ENCODE results near the gene REV3L.

The REV3L gene

GRCh38 chr6:111430605-111431376, 52.2 kb downstream of the REV3L start:
- no peak overlapping the region for H3K4me3 ChIP-seq (ENCODE audit: low read depth, low read length)
- no peak for DNase-seq (ENCODE audit: low read depth)

- DNase-seq (ENCODE audit: low read depth): no peak
- no peak overlapping the region for H3K4me3 ChIP-seq (ENCODE audit: low read depth, low read length)
Measured at GRCh38 chr6:111429571-111429970, 53.4 kb downstream of the REV3L start.

GRCh38 chr6:111428811-111429210, 54.2 kb downstream of the REV3L start:
- DNase-seq (ENCODE audit: low read depth): no peak
- H3K4me3 ChIP-seq (ENCODE audit: low read depth, low read length): no peak overlapping the region

- peak; percentile 64 for DNase-seq (ENCODE audit: low read depth)
- no peak overlapping the region for H3K4me3 ChIP-seq (ENCODE audit: low read depth, low read length)
Measured at GRCh38 chr6:111427341-111428116, 55.5 kb downstream of the REV3L start.

- no peak for DNase-seq (ENCODE audit: low read depth)
- H3K4me3 ChIP-seq (ENCODE audit: low read depth, low read length): no peak overlapping the region
Measured at GRCh38 chr6:111423960-111424846, 58.8 kb downstream of the REV3L start.

GRCh38 chr6:111423055-111423633, 59.9 kb downstream of the REV3L start:
- no peak overlapping the region for H3K4me3 ChIP-seq (ENCODE audit: low read depth, low read length)
- DNase-seq (ENCODE audit: low read depth): no peak

GRCh38 chr6:111418971-111419693, 63.9 kb downstream of the REV3L start:
- H3K4me3 ChIP-seq (ENCODE audit: low read depth, low read length): no peak overlapping the region
- peak; percentile 26 for DNase-seq (ENCODE audit: low read depth)

- DNase-seq (ENCODE audit: low read depth): no peak
- no peak overlapping the region for H3K4me3 ChIP-seq (ENCODE audit: low read depth, low read length)
Measured at GRCh38 chr6:111417946-111418345, 65.1 kb downstream of the REV3L start.

- H3K4me3 ChIP-seq (ENCODE audit: low read depth, low read length): no peak overlapping the region
- DNase-seq (ENCODE audit: low read depth): peak; percentile 11
Measured at GRCh38 chr6:111417181-111417585, 65.8 kb downstream of the REV3L start.

GRCh38 chr6:111416529-111416928, 66.5 kb downstream of the REV3L start:
- no peak for DNase-seq (ENCODE audit: low read depth)
- H3K4me3 ChIP-seq (ENCODE audit: low read depth, low read length): no peak overlapping the region

GRCh38 chr6:111414373-111414772, 68.6 kb downstream of the REV3L start:
- DNase-seq (ENCODE audit: low read depth): no peak
- H3K4me3 ChIP-seq (ENCODE audit: low read depth, low read length): no peak overlapping the region

- DNase-seq (ENCODE audit: low read depth): no peak
- H3K4me3 ChIP-seq (ENCODE audit: low read depth, low read length): no peak overlapping the region
Measured at GRCh38 chr6:111411978-111412566, 70.9 kb downstream of the REV3L start.

- H3K4me3 ChIP-seq (ENCODE audit: low read depth, low read length): no peak overlapping the region
- DNase-seq (ENCODE audit: low read depth): no peak
Measured at GRCh38 chr6:111411046-111411445, 72.0 kb downstream of the REV3L start.

GRCh38 chr6:111410371-111410770, 72.6 kb downstream of the REV3L start:
- no peak overlapping the region for H3K4me3 ChIP-seq (ENCODE audit: low read depth, low read length)

GRCh38 chr6:111409430-111409829, 73.6 kb downstream of the REV3L start:
- DNase-seq (ENCODE audit: low read depth): no peak
- no peak overlapping the region for H3K4me3 ChIP-seq (ENCODE audit: low read depth, low read length)

More at GRCh38 chr6:111410371-111410770, 72.6 kb downstream of the REV3L start:
- no peak for DNase-seq (ENCODE audit: low read depth)

- DNase-seq (ENCODE audit: low read depth): no peak
- H3K4me3 ChIP-seq (ENCODE audit: low read depth, low read length): no peak overlapping the region
Measured at GRCh38 chr6:111407686-111408085, 75.3 kb downstream of the REV3L start.

GRCh38 chr6:111406200-111406721, 76.8 kb downstream of the REV3L start:
- no peak for DNase-seq (ENCODE audit: low read depth)
- no peak overlapping the region for H3K4me3 ChIP-seq (ENCODE audit: low read depth, low read length)

GRCh38 chr6:111403388-111403787, 79.6 kb downstream of the REV3L start:
- no peak overlapping the region for H3K4me3 ChIP-seq (ENCODE audit: low read depth, low read length)
- no peak for DNase-seq (ENCODE audit: low read depth)
